GM06990 (cell line): Measurements from ENCODE around the gene PDPK1.

Experiments
- DNase-seq: peaks from one replicate; pipeline ENCODE4 v3.0.0-alpha.2; 2011; ENCODE audit not compliant: insufficient read length; ENCODE audit errors: extremely low read depth
- H3K27me3 ChIP-seq: replicated peaks from 2 replicates; pipeline ENCODE4 v1.6.0; 2011; ENCODE audit warnings: low read length; ENCODE audit not compliant: control insufficient read depth, insufficient read depth
- H3K36me3 ChIP-seq: 2 replicates; pipeline ENCODE4 v1.5.1; 2011; ENCODE audit warnings: low read length; ENCODE audit not compliant: control insufficient read depth, insufficient read depth
- H3K4me3 ChIP-seq: replicated peaks from 2 replicates; pipeline ENCODE4 v1.5.1; 2011; ENCODE audit warnings: low read depth, mild to moderate bottlenecking, control low read depth, low read length
- TF ChIP-seq, protein P1 (sequence below): IDR thresholded peaks from 2 replicates; pipeline ENCODE4 v1.5.1; 2011; ENCODE audit warnings: low read length, control low read depth, mild to moderate bottlenecking, inconsistent platforms; ENCODE audit not compliant: insufficient read depth, poor library complexity, severe bottlenecking

Gene PDPK1

DNA sequence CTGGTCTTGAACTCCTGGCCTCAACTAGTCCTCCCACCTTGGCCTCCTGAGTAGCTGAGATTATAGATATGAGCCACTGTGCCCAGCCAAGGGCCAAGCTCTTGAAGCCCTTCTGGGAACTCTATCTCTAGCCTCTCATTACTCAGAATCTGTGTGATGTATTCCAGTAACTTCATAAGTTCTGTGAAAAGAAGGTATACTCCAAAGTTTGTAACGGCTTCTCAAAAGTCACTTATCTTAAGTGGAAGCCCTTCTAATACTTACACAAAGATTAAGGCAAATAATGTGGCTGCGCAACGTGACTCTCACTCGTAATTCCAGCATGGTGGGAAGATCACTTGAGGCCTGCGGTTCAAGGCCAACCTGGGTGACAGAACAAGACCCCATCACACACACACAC, 43.2 kb upstream of the PDPK1 start:
- Histone ChIP-seq H3K36me3 (peaks cover 2% of the 10 kb centered on the region), H3K4me3 (no peak overlapping the region), H3K27me3 (no peaks in the 10 kb centered on the region)
- DNase-seq, result no peak
- TF ChIP-seq, protein P1, sequence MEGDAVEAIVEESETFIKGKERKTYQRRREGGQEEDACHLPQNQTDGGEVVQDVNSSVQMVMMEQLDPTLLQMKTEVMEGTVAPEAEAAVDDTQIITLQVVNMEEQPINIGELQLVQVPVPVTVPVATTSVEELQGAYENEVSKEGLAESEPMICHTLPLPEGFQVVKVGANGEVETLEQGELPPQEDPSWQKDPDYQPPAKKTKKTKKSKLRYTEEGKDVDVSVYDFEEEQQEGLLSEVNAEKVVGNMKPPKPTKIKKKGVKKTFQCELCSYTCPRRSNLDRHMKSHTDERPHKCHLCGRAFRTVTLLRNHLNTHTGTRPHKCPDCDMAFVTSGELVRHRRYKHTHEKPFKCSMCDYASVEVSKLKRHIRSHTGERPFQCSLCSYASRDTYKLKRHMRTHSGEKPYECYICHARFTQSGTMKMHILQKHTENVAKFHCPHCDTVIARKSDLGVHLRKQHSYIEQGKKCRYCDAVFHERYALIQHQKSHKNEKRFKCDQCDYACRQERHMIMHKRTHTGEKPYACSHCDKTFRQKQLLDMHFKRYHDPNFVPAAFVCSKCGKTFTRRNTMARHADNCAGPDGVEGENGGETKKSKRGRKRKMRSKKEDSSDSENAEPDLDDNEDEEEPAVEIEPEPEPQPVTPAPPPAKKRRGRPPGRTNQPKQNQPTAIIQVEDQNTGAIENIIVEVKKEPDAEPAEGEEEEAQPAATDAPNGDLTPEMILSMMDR, result no peak

DNA sequence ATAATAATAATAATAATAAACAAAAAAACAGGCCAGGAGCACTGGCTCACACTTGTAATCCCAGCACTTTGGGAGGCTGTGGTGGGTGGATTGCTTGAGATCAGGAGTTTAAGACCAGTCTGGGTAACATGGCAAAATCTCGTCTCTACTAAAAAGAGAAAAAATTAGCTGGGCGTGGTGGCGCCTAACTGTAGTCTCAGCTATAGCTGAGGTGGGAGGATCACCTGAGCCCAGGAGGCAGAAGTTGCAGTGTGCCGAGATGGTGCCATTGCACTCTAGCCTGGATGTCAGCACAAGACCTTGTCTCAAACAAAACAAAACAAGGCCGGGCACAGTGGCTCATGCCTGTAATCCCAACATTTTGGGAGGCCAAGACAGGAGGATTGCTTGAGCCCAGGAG, 42.8 kb upstream of the PDPK1 start:
- H3K27me3 ChIP-seq, result no peaks in the 10 kb centered on the region
- peaks cover 2% of the 10 kb centered on the region for H3K36me3 ChIP-seq
- no peak for DNase-seq
- TF ChIP-seq, protein P1, result no peak
- H3K4me3 ChIP-seq, result no peak overlapping the region

DNA sequence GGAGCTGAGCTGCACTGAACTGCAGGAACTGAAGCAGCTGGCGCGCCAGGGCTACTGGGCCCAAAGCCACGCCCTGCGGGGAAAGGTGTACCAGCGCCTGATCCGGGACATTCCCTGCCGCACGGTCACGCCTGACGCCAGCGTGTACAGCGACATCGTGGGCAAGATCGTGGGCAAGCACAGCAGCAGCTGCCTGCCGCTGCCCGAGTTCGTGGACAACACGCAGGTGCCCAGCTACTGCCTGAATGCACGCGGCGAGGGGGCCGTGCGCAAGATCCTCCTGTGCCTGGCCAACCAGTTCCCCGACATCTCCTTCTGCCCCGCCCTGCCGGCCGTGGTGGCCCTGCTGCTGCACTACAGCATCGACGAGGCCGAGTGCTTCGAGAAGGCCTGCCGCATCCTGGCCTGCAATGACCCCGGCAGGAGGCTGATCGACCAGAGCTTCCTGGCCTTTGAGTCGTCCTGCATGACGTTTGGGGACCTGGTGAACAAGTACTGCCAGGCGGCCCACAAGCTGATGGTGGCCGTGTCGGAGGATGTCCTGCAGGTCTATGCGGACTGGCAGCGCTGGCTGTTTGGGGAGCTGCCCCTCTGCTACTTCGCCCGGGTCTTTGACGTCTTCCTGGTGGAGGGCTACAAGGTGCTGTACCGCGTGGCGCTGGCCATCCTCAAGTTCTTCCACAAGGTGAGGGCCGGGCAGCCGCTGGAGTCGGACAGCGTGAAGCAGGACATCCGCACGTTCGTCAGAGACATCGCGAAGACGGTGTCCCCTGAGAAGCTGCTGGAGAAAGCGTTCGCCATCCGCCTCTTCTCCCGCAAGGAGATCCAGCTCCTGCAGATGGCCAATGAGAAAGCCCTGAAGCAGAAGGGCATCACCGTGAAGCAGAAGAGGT, 41.4 kb upstream of the PDPK1 start:
- Histone ChIP-seq H3K4me3 (no peak overlapping the region), H3K36me3 (peaks cover 2% of the 10 kb centered on the region), H3K27me3 (no peaks in the 10 kb centered on the region)
- DNase-seq, result no peak
- TF ChIP-seq, protein P1, result no peak

DNA sequence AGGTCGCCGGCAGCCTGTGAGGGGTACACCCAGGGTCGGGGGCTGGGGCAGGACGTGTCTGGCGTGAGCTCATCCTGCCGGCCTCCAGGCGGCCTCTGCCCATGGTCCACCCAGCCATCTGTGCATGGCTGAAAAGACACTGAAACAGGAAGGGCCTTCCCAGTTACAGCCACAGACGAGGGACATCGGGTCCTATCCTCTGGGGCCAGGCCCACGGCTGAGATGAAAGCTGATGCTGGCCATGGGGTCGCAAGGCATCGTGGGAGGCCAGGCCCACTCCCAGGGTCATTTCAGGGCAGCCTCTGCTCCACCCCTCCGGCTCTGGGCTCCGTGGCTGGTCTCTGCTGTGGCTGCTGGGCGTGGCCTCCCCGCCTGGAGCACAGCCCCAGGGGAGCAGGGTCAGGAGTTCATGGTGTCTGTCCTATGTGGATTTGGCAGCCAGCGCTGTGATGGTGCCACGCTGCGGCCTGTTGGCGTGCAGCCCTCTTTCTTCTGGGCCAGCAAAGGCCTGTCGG, 40.6 kb upstream of the PDPK1 start:
- Histone ChIP-seq H3K36me3 (peaks cover 2% of the 10 kb centered on the region), H3K27me3 (no peaks in the 10 kb centered on the region), H3K4me3 (no peak overlapping the region)
- no peak for DNase-seq
- TF ChIP-seq, protein P1, result no peak

DNA sequence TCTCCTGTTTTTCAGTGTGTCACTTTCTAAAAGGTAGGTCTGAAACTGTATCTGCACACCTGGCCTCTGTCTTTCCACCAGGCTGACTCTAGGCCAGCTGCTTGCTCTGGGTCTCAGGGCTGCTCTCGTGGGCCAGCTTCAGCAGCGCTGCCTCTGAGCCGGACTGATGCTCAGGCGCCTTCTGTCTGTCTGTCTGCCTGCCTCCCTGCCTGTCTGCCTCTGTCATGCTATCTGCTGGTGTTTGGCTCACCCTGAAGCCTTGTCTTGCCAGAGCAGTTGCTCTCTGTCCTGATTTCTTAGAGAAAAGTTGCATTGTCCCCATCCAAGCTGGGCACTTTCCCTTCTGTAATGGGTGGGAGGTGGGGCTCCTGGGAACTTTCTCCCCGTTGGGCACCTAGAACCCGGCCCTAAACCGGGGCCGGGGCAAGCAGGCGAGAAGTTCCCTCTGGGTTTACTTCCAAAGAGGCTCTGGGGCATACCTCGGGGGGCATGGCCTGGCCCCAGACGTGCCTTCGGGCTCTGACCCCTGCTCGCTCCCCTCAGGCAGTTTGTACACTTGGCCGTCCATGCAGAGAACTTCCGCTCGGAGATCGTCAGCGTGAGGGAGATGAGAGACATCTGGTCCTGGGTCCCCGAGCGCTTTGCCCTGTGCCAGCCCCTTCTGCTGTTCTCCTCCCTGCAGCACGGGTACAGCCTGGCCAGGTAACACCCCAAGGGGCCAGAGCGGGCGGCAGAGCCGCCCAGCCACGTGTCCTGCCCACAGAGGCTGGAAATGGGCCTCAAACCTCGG, 39.9 kb upstream of the PDPK1 start:
- no peak for DNase-seq
- TF ChIP-seq, protein P1, result no peak
- Histone ChIP-seq H3K36me3 (peaks cover 2% of the 10 kb centered on the region), H3K27me3 (no peaks in the 10 kb centered on the region), H3K4me3 (no peak overlapping the region)
